ELF-1 (cell line): ENCODE measurements around the gene SPI1.
"Not testable (repeated sequence)": the region's sequence is repeated elsewhere in the genome, so short reads cannot be mapped to it uniquely, and the experiment has no call there.

Experiments
- DNase-seq: peaks from one replicate; pipeline ENCODE4 v3.0.0-alpha.2; 2016; ENCODE audit warnings: low read depth, low spot score

Gene SPI1

GRCh38 chr11:47326198-47326597 is 52.1 kb downstream of the SPI1 start:
- DNase-seq: no peak

- DNase-seq: no peak
These were observed 52.9 kb downstream of the SPI1 start for GRCh38 chr11:47325271-47326041.

GRCh38 chr11:47324520-47324919 is 53.8 kb downstream of the SPI1 start:
- no peak for DNase-seq

- no peak for DNase-seq
These were observed 60.2 kb downstream of the SPI1 start for GRCh38 chr11:47318166-47318565.

GRCh38 chr11:47317064-47317828 is 61.1 kb downstream of the SPI1 start:
- DNase-seq: no peak

GRCh38 chr11:47316501-47316900 is 61.8 kb downstream of the SPI1 start:
- not testable (repeated sequence) for DNase-seq

GRCh38 chr11:47314992-47315391 is 63.4 kb downstream of the SPI1 start:
- DNase-seq: no peak

- peak; percentile 6 for DNase-seq
These were observed 70.1 kb downstream of the SPI1 start for GRCh38 chr11:47308050-47308823.

- no peak for DNase-seq
These were observed 71.9 kb downstream of the SPI1 start for GRCh38 chr11:47306484-47306844.

- DNase-seq: no peak
These were observed 72.4 kb downstream of the SPI1 start for GRCh38 chr11:47305734-47306483.
